Measurements from ENCODE around the gene DNMT3A. TPM values are rescaled to one million over a fixed set of nuclear protein-coding genes. Genes with fewer than 3 reads are reported as not detected.
A peak's percentile ranks its signal among the peaks of the same experiment; 100 is the strongest.

DNMT3A gene
- total RNA-seq, 1 donor from 2014 or later, result 58.1 TPM

DNA sequence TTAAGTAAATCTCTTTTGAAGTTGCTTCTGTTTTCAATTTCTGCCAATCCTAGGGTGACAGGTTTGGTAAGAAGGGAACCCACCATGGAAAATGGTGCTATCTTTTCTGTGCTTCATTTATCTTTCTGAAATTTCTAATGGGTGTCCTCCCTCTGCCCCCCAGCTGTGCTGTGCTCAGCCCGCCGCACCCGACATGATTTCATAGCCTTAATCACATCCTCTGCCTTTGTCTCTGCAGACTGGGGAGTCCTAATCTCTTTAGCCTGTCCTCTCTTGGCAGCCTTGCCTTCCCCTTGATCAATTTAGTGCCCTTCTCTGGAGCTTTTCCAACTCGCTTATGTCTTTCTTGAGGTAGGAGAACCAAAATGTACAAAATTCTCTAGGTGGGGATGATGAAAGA, 49.3 kb downstream of the DNMT3A start:
- H3K4me1 Mint-ChIP-seq (ENCODE audit: low read depth, unreplicated experiment), result peaks cover 17% of the 10 kb centered on the region
- no peaks in the 10 kb centered on the region for H3K9me3 Mint-ChIP-seq (ENCODE audit: unreplicated experiment)
- DNase-seq (ENCODE audit: low read depth) (no peak), FAIRE-seq (no peak)
- Histone ChIP-seq H3K4me1 (ENCODE audit: insufficient read depth, low read length) (peaks cover 27% of the 10 kb centered on the region), H3K4me3 (ENCODE audit: insufficient read depth, low read depth, low read length) (no peak overlapping the region), H3K4me2 (ENCODE audit: low read length) (no peak overlapping the region), H3K27me3 (ENCODE audit: insufficient read depth, low read length) (no peaks in the 10 kb centered on the region), H4K20me1 (ENCODE audit: insufficient read depth, low read length) (no peaks in the 10 kb centered on the region), H3K79me2 (ENCODE audit: insufficient read depth, low read length) (no peaks in the 10 kb centered on the region), H2AFZ (ENCODE audit: low read depth, low read length) (no peak overlapping the region), H3K9ac (ENCODE audit: low read length) (no peak overlapping the region), H3K27ac (ENCODE audit: low read depth, low read length) (no peak overlapping the region), H3K36me3 (ENCODE audit: insufficient read depth, low read length) (no peaks in the 10 kb centered on the region), H3K9me3 (ENCODE audit: insufficient read depth, low read depth, low read length) (no peaks in the 10 kb centered on the region)
- no peak overlapping the region for H3K27ac Mint-ChIP-seq (ENCODE audit: unreplicated experiment)
- H3K36me3 Mint-ChIP-seq (ENCODE audit: low read depth, unreplicated experiment), result peaks cover 10% of the 10 kb centered on the region
- no peak overlapping the region for H3K4me3 Mint-ChIP-seq (ENCODE audit: unreplicated experiment)
- no peaks in the 10 kb centered on the region for H3K27me3 Mint-ChIP-seq (ENCODE audit: low read depth, unreplicated experiment)
- TF ChIP-seq, protein P1, sequence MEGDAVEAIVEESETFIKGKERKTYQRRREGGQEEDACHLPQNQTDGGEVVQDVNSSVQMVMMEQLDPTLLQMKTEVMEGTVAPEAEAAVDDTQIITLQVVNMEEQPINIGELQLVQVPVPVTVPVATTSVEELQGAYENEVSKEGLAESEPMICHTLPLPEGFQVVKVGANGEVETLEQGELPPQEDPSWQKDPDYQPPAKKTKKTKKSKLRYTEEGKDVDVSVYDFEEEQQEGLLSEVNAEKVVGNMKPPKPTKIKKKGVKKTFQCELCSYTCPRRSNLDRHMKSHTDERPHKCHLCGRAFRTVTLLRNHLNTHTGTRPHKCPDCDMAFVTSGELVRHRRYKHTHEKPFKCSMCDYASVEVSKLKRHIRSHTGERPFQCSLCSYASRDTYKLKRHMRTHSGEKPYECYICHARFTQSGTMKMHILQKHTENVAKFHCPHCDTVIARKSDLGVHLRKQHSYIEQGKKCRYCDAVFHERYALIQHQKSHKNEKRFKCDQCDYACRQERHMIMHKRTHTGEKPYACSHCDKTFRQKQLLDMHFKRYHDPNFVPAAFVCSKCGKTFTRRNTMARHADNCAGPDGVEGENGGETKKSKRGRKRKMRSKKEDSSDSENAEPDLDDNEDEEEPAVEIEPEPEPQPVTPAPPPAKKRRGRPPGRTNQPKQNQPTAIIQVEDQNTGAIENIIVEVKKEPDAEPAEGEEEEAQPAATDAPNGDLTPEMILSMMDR (IDR thresholded peaks at IDR 0.05; ENCODE audit: insufficient read depth, low read depth, low read length), result no peak
- TF ChIP-seq EZH2 (IDR thresholded peaks at IDR 0.05; ENCODE audit: insufficient read depth, low read length), result no peak

DNA sequence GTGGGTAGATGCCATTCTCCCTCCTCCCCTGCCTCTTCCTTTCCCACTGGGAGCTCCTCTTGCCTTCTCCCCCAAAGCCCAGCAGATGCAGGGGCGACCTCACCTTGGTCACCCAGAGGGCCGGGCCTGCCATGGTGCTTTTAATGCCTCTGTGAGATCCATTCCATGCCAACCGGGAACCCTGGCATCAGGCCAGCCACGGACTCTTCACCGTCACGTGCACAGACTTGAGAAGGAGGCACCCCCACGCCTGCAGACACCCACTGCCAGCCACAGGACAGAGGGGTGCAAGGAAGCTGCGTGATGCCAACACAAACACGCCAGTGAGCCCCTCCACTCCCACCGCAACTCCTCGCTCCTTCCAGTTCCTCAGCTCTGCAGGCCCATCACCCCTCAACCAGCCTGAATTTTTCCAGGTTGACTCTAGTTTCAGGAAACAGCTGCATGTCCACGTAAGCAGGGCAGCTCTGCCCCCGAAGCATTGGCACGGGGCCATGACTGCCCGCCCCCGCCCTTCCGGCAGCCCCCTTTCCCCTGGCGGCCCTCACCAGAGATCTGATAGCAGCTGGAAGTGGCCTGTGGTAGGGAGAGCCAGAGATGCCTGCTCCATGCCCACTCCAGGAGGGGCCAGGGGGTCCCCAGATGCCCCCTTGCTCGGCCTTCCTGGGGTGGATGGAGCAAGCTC, 50.8 kb downstream of the DNMT3A start:
- TF ChIP-seq, protein P1 (IDR thresholded peaks at IDR 0.05; ENCODE audit: insufficient read depth, low read depth, low read length), result no peak
- no peak for TF ChIP-seq EZH2 (IDR thresholded peaks at IDR 0.05; ENCODE audit: insufficient read depth, low read length)
- no peak overlapping the region for H3K27ac ChIP-seq (ENCODE audit: low read depth, low read length)
- no peaks in the 10 kb centered on the region for H3K9me3 Mint-ChIP-seq (ENCODE audit: unreplicated experiment)
- no peak overlapping the region for H3K4me3 Mint-ChIP-seq (ENCODE audit: unreplicated experiment)
- no peak overlapping the region for H3K9ac ChIP-seq (ENCODE audit: low read length)
- peak overlapping the region; percentile 41 for H3K4me2 ChIP-seq (ENCODE audit: low read length)
- H3K4me1 Mint-ChIP-seq (ENCODE audit: low read depth, unreplicated experiment), result peaks cover 17% of the 10 kb centered on the region
- peak; percentile 40 for DNase-seq (ENCODE audit: low read depth)
- no peak overlapping the region for H3K4me3 ChIP-seq (ENCODE audit: insufficient read depth, low read depth, low read length)
- H3K79me2 ChIP-seq (ENCODE audit: insufficient read depth, low read length), result no peaks in the 10 kb centered on the region
- no peaks in the 10 kb centered on the region for H4K20me1 ChIP-seq (ENCODE audit: insufficient read depth, low read length)
- no peaks in the 10 kb centered on the region for H3K9me3 ChIP-seq (ENCODE audit: insufficient read depth, low read depth, low read length)
- H3K4me1 ChIP-seq (ENCODE audit: insufficient read depth, low read length), result peaks cover 29% of the 10 kb centered on the region
- H2AFZ ChIP-seq (ENCODE audit: low read depth, low read length), result peak overlapping the region; percentile 10
- FAIRE-seq, result no peak
- no peaks in the 10 kb centered on the region for H3K27me3 ChIP-seq (ENCODE audit: insufficient read depth, low read length)
- H3K27ac Mint-ChIP-seq (ENCODE audit: unreplicated experiment), result no peak overlapping the region
- no peaks in the 10 kb centered on the region for H3K36me3 ChIP-seq (ENCODE audit: insufficient read depth, low read length)
- no peaks in the 10 kb centered on the region for H3K27me3 Mint-ChIP-seq (ENCODE audit: low read depth, unreplicated experiment)
- H3K36me3 Mint-ChIP-seq (ENCODE audit: low read depth, unreplicated experiment), result peaks cover 8% of the 10 kb centered on the region
